HEK293 (cell line): ENCODE data around the gene GATAD2A.

ENCODE experiments used
- CTCF ChIA-PET: fragments of 350-600 bp; formaldehyde crosslinking; extraction: SDS; loops from one replicate; lab custom pipeline; 2021; ENCODE audit warnings: antibody characterized with exemption; lab: Yijun Ruan, JAX
- POLR2A ChIA-PET: fragments of 300-600 bp; formaldehyde crosslinking; extraction: SDS; loops from one replicate; lab custom pipeline; 2020; ENCODE audit warnings: antibody characterized with exemption, inconsistent platforms; lab: Yijun Ruan, JAX
- H3K27ac ChIP-seq: fragments of 200-500 bp; sonication (Bioruptor generic); 2 replicates; pipeline ENCODE4 v1.5.1; 2014; ENCODE audit warnings: low read depth, low read length, control low read depth, inconsistent platforms; ENCODE audit errors: extremely low read depth
- H3K36me3 ChIP-seq, 2 experiments: fragments of 200-500 bp in 1 of 2; sonication (Bioruptor generic) in 1 of 2; 1 replicate in 1 of 2; 2 replicates in 1 of 2; pipeline ENCODE4 v1.5.1; 2014 to 2017; ENCODE audit warnings: inconsistent platforms in 2 of 2, low read length in 2 of 2; ENCODE audit not compliant: control insufficient read depth in 2 of 2, insufficient read depth in 1 of 2
- H3K4me1 ChIP-seq: fragments of 200-500 bp; sonication (Bioruptor generic); 2 replicates; pipeline ENCODE4 v1.5.1; 2014; ENCODE audit warnings: mild to moderate bottlenecking, low read length, inconsistent platforms; ENCODE audit not compliant: control insufficient read depth, insufficient read depth
- H3K4me3 ChIP-seq: 2 replicates; pipeline ENCODE4 v1.5.1; 2011; ENCODE audit warnings: low read depth, mild to moderate bottlenecking, control low read depth, low read length, moderate library complexity
- H3K9me3 ChIP-seq: fragments of 200-500 bp; sonication (Bioruptor generic); 2 replicates; pipeline ENCODE4 v1.5.1; 2014; ENCODE audit warnings: low read depth, low read length, inconsistent platforms; ENCODE audit not compliant: control insufficient read depth, insufficient read depth
- EGR2 ChIP-seq: fragments of 450-650 bp; formaldehyde crosslinking; IDR thresholded peaks from 2 replicates; pipeline ENCODE4 v1.5.1; 2016; ENCODE audit warnings: low read depth, missing biosample characterization, missing genetic modification characterization
- GLIS2 ChIP-seq: fragments of 450-650 bp; formaldehyde crosslinking; IDR thresholded peaks from 2 replicates; pipeline ENCODE4 v1.5.1; 2016; ENCODE audit warnings: missing biosample characterization, missing genetic modification characterization
- KLF10 ChIP-seq: fragments of 450-650 bp; IDR thresholded peaks from 2 replicates; pipeline ENCODE4 v1.5.1; 2018; ENCODE audit warnings: missing biosample characterization, mild to moderate bottlenecking, missing genetic modification characterization
- ZBTB1 ChIP-seq: fragments of 450-650 bp; formaldehyde crosslinking; IDR thresholded peaks from 2 replicates; pipeline ENCODE4 v1.5.1; 2016; ENCODE audit warnings: missing biosample characterization, missing genetic modification characterization
- ZNF10 ChIP-seq: fragments of 450-650 bp; formaldehyde crosslinking; IDR thresholded peaks from 2 replicates; pipeline ENCODE4 v1.5.1; 2017; ENCODE audit warnings: missing biosample characterization, missing genetic modification characterization
- ZNF324 ChIP-seq: fragments of 450-650 bp; formaldehyde crosslinking; IDR thresholded peaks from 2 replicates; pipeline ENCODE4 v1.5.1; 2016; ENCODE audit warnings: missing biosample characterization, missing genetic modification characterization
- ZNF514 ChIP-seq: fragments of 450-650 bp; formaldehyde crosslinking; IDR thresholded peaks from 2 replicates; pipeline ENCODE4 v1.5.1; 2016; ENCODE audit warnings: missing biosample characterization, missing genetic modification characterization
- ZNF549 ChIP-seq: fragments of 450-650 bp; IDR thresholded peaks from 2 replicates; pipeline ENCODE4 v1.5.1; 2018; ENCODE audit warnings: missing biosample characterization, missing genetic modification characterization, mild to moderate bottlenecking, inconsistent platforms, moderate library complexity
- TF ChIP-seq, protein P1 (sequence below): fragments of 450-650 bp; formaldehyde crosslinking; IDR thresholded peaks from 2 replicates; pipeline ENCODE4 v1.5.1; 2017; ENCODE audit warnings: missing biosample characterization, mild to moderate bottlenecking, missing genetic modification characterization, moderate library complexity
- TF ChIP-seq, protein P2 (sequence below): fragments of 450-650 bp; formaldehyde crosslinking; IDR thresholded peaks from 2 replicates; pipeline ENCODE4 v1.5.1; 2016; ENCODE audit warnings: missing biosample characterization, missing genetic modification characterization, borderline replicate concordance
- TF ChIP-seq, protein P3 (sequence below): fragments of 450-650 bp; formaldehyde crosslinking; IDR thresholded peaks from 2 replicates; pipeline ENCODE4 v1.5.1; 2016; ENCODE audit warnings: missing biosample characterization, missing genetic modification characterization
- TF ChIP-seq, protein P4 (sequence below): fragments of 450-650 bp; formaldehyde crosslinking; IDR thresholded peaks from 2 replicates; pipeline ENCODE4 v1.5.1; 2016; ENCODE audit warnings: missing biosample characterization, missing genetic modification characterization
- TF ChIP-seq, protein P5 (sequence below): fragments of 450-650 bp; formaldehyde crosslinking; IDR thresholded peaks from 2 replicates; pipeline ENCODE4 v1.5.1; 2016; ENCODE audit warnings: missing biosample characterization, missing genetic modification characterization, borderline replicate concordance

The GATAD2A gene

DNA sequence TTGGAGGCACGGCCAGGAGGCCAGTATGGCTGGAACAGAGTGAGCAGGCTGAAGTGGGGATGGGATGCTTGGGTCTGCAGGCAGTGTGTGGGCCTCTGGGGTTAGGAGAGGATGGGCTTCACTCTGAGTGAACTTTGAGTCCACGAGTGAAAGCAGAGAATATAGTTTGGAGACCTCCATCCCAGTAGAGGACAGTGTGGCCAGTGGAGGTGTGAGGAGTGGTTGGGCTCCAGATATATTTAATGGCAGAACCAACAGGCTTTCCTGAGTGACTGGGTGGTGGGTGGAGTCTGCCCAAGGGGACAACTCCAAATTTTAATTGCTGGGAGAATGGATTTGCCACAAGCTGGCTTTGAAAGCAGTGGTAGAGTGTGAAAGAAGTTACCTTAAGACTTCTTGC lies 27.3 kb downstream of the GATAD2A start:
- ChIA-PET CTCF (no interaction called here), POLR2A (no interaction called here)
- H3K9me3 ChIP-seq, result no peaks in the 10 kb centered on the region
- TF ChIP-seq, protein P1, sequence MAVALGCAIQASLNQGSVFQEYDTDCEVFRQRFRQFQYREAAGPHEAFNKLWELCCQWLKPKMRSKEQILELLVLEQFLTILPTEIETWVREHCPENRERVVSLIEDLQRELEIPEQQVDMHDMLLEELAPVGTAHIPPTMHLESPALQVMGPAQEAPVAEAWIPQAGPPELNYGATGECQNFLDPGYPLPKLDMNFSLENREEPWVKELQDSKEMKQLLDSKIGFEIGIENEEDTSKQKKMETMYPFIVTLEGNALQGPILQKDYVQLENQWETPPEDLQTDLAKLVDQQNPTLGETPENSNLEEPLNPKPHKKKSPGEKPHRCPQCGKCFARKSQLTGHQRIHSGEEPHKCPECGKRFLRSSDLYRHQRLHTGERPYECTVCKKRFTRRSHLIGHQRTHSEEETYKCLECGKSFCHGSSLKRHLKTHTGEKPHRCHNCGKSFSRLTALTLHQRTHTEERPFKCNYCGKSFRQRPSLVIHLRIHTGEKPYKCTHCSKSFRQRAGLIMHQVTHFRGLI (tag by site-specific recombination), result peak; percentile 85
- no peak for TF ChIP-seq ZNF10 (tag by site-specific recombination)
- no peak overlapping the region for H3K4me3 ChIP-seq
- peaks cover 4 to 15% of the 10 kb centered on the region in 2 experiments; a peak in 2 of 3 replicates for H3K36me3 ChIP-seq
- no peak overlapping the region for H3K27ac ChIP-seq
- peaks cover 15% of the 10 kb centered on the region; the same call in 1 of the 2 replicates for H3K4me1 ChIP-seq

DNA sequence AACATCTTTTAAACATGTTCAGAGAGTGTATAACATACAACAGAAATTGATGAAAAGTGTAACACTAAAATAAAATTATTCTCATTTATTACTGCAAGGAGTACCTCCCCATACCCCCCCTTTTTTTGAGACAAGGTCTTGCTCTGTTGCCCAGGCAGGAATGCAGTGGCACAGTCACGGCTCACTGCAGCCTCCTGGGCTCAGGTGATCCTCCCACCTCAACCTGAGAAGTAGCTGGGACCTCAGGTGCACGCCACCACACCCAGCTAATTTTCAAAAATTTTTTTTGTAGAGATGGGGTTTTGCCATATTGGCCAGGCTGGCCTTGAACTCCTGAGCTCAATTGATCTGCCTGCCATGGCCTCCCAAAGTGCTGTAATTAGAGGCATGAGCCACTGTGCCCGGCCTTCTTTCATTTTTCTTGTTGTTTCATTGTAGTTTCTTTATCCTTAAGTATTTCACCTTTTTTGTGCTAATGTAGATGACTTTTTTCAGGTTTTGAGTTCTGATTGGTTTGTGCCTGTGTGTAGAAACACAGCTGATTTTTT lies 28.3 kb downstream of the GATAD2A start:
- TF ChIP-seq, protein P2, sequence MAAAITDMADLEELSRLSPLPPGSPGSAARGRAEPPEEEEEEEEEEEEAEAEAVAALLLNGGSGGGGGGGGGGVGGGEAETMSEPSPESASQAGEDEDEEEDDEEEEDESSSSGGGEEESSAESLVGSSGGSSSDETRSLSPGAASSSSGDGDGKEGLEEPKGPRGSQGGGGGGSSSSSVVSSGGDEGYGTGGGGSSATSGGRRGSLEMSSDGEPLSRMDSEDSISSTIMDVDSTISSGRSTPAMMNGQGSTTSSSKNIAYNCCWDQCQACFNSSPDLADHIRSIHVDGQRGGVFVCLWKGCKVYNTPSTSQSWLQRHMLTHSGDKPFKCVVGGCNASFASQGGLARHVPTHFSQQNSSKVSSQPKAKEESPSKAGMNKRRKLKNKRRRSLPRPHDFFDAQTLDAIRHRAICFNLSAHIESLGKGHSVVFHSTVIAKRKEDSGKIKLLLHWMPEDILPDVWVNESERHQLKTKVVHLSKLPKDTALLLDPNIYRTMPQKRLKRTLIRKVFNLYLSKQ, result no peak
- no peak for TF ChIP-seq ZNF324 (tag by site-specific recombination)
- TF ChIP-seq KLF10 (tag by site-specific recombination), result no peak
- TF ChIP-seq GLIS2 (tag by site-specific recombination), result no peak
- TF ChIP-seq, protein P3, sequence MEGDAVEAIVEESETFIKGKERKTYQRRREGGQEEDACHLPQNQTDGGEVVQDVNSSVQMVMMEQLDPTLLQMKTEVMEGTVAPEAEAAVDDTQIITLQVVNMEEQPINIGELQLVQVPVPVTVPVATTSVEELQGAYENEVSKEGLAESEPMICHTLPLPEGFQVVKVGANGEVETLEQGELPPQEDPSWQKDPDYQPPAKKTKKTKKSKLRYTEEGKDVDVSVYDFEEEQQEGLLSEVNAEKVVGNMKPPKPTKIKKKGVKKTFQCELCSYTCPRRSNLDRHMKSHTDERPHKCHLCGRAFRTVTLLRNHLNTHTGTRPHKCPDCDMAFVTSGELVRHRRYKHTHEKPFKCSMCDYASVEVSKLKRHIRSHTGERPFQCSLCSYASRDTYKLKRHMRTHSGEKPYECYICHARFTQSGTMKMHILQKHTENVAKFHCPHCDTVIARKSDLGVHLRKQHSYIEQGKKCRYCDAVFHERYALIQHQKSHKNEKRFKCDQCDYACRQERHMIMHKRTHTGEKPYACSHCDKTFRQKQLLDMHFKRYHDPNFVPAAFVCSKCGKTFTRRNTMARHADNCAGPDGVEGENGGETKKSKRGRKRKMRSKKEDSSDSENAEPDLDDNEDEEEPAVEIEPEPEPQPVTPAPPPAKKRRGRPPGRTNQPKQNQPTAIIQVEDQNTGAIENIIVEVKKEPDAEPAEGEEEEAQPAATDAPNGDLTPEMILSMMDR, result no peak
- no peak for TF ChIP-seq ZNF549 (tag by site-specific recombination)
- no peak for TF ChIP-seq ZBTB1
- TF ChIP-seq, protein P4, sequence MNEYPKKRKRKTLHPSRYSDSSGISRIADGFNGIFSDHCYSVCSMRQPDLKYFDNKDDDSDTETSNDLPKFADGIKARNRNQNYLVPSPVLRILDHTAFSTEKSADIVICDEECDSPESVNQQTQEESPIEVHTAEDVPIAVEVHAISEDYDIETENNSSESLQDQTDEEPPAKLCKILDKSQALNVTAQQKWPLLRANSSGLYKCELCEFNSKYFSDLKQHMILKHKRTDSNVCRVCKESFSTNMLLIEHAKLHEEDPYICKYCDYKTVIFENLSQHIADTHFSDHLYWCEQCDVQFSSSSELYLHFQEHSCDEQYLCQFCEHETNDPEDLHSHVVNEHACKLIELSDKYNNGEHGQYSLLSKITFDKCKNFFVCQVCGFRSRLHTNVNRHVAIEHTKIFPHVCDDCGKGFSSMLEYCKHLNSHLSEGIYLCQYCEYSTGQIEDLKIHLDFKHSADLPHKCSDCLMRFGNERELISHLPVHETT (tag by site-specific recombination), result no peak
- no peak for TF ChIP-seq ZNF514
- no peak for TF ChIP-seq EGR2 (tag by site-specific recombination)
- Histone ChIP-seq H3K4me1 (peaks cover 15% of the 10 kb centered on the region; the same call in 1 of the 2 replicates), H3K4me3 (no peak overlapping the region), H3K36me3 (peaks cover 0 to 14% of the 10 kb centered on the region in 2 experiments; a peak in 2 of 3 replicates), H3K27ac (no peak overlapping the region), H3K9me3 (no peaks in the 10 kb centered on the region)
- ChIA-PET CTCF (interaction anchor here (0.7 kb wide), 1 partner anchor 22 kb away, joined by 3 read pairs; no protein-coding TSS in a partner anchor), POLR2A (no interaction called here)

DNA sequence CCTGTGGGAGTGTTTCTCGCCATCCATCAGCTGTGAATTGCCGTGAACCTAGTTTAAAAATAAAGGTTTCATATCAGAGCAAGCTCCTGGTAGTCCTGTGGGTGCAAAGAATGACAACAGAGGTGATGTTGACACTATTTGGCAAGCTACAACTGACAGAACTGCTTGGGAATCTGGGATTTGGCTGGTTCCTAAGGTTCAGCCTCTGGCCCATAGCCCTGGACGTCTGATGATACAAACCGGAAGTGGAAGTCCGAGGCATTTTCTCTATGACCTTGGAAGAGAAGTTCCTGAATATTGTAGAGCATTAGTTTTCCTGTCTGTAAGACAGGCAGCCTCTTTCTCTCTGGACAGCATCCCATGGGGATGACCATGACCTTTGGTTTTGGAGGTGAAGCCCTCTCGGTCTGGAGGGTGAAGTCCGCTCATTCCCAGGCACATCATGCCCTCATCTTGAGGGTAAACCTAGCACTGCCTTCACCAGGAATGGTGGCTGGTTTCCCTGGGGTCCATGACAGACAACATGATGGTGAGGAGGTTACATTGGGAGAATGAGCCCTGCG lies 29.1 kb downstream of the GATAD2A start:
- CTCF ChIA-PET, result no interaction called here
- Histone ChIP-seq H3K9me3 (no peaks in the 10 kb centered on the region), H3K4me1 (peaks cover 15% of the 10 kb centered on the region; the same call in 1 of the 2 replicates), H3K36me3 (peaks cover 0 to 11% of the 10 kb centered on the region in 2 experiments; a peak in 2 of 3 replicates)
- POLR2A ChIA-PET, result no interaction called here
- TF ChIP-seq, protein P5, sequence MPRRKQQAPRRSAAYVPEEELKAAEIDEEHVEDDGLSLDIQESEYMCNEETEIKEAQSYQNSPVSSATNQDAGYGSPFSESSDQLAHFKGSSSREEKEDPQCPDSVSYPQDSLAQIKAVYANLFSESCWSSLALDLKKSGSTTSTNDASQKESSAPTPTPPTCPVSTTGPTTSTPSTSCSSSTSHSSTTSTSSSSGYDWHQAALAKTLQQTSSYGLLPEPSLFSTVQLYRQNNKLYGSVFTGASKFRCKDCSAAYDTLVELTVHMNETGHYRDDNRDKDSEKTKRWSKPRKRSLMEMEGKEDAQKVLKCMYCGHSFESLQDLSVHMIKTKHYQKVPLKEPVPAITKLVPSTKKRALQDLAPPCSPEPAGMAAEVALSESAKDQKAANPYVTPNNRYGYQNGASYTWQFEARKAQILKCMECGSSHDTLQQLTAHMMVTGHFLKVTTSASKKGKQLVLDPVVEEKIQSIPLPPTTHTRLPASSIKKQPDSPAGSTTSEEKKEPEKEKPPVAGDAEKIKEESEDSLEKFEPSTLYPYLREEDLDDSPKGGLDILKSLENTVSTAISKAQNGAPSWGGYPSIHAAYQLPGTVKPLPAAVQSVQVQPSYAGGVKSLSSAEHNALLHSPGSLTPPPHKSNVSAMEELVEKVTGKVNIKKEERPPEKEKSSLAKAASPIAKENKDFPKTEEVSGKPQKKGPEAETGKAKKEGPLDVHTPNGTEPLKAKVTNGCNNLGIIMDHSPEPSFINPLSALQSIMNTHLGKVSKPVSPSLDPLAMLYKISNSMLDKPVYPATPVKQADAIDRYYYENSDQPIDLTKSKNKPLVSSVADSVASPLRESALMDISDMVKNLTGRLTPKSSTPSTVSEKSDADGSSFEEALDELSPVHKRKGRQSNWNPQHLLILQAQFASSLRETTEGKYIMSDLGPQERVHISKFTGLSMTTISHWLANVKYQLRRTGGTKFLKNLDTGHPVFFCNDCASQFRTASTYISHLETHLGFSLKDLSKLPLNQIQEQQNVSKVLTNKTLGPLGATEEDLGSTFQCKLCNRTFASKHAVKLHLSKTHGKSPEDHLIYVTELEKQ (tag by site-specific recombination), result no peak
- TF ChIP-seq, all 188 proteins: peak for 0
- H3K27ac ChIP-seq, result no peak overlapping the region
- H3K4me3 ChIP-seq, result no peak overlapping the region
